Loucy (cell line): ENCODE data around the gene KIF3C.
"Not testable (repeated sequence)": the region's sequence is repeated elsewhere in the genome, so short reads cannot be mapped to it uniquely, and the experiment has no call there.

Experiments
- H2AFZ ChIP-seq: fragments of 200-600 bp; sonication (generic); 2 replicates; pipeline ENCODE4 v1.6.0; 2016; ENCODE audit warnings: antibody characterized with exemption, mild to moderate bottlenecking, low read length, moderate library complexity
- H3F3A ChIP-seq: fragments of 200-600 bp; 2 replicates; pipeline ENCODE4 v1.6.0; 2016; ENCODE audit warnings: antibody characterized with exemption, low read depth, mild to moderate bottlenecking
- H3K27me3 ChIP-seq: fragments of 200-600 bp; sonication (generic); 2 replicates; pipeline ENCODE4 v1.6.1; 2014; ENCODE audit warnings: low read length, mild to moderate bottlenecking; ENCODE audit not compliant: insufficient read depth, poor library complexity, severe bottlenecking
- H3K36me3 ChIP-seq: fragments of 200-600 bp; sonication (generic); 2 replicates; pipeline ENCODE4 v1.6.1; 2016; ENCODE audit warnings: low read length; ENCODE audit not compliant: insufficient read depth
- H3K4me1 ChIP-seq: fragments of 200-600 bp; sonication (generic); 2 replicates; pipeline ENCODE4 v1.5.1; 2014; ENCODE audit warnings: low read length, mild to moderate bottlenecking; ENCODE audit not compliant: insufficient read depth, poor library complexity, severe bottlenecking
- H3K4me2 ChIP-seq: fragments of 200-600 bp; sonication (generic); 2 replicates; pipeline ENCODE4 v1.6.0; 2014; ENCODE audit warnings: antibody characterized with exemption, low read length, low read depth, mild to moderate bottlenecking; ENCODE audit not compliant: poor library complexity, severe bottlenecking
- H3K4me3 ChIP-seq: fragments of 200-600 bp; sonication (generic); 2 replicates; pipeline ENCODE4 v1.5.1; 2014; ENCODE audit warnings: low read length, mild to moderate bottlenecking, mixed read lengths; ENCODE audit not compliant: poor library complexity, severe bottlenecking
- H3K79me2 ChIP-seq: fragments of 200-600 bp; sonication (generic); 2 replicates; pipeline ENCODE4 v1.6.1; 2014; ENCODE audit warnings: low read length; ENCODE audit not compliant: insufficient read depth
- H3K9ac ChIP-seq: fragments of 200-600 bp; sonication (generic); 2 replicates; pipeline ENCODE4 v1.6.0; 2014; ENCODE audit warnings: mild to moderate bottlenecking, low read depth, low read length, moderate library complexity; ENCODE audit not compliant: poor library complexity, severe bottlenecking
- H3K9me2 ChIP-seq: fragments of 200-600 bp; sonication (generic); replicated peaks from 2 replicates; pipeline ENCODE4 v1.6.1; 2016; ENCODE audit warnings: low read depth, low read length, mixed read lengths
- H3K9me3 ChIP-seq: fragments of 200-600 bp; sonication (generic); 2 replicates; pipeline ENCODE4 v1.6.1; 2014; ENCODE audit warnings: mild to moderate bottlenecking, antibody characterized with exemption, low read length, low read depth; ENCODE audit not compliant: insufficient read depth
- H4K20me1 ChIP-seq: fragments of 200-600 bp; sonication (generic); 2 replicates; pipeline ENCODE4 v1.6.0; 2014; ENCODE audit warnings: antibody characterized with exemption, low read length, mild to moderate bottlenecking; ENCODE audit not compliant: insufficient read depth, poor library complexity, severe bottlenecking
- EZH2phosphoT487 ChIP-seq: fragments of 200-600 bp; IDR thresholded peaks from 2 replicates; pipeline ENCODE4 v1.6.1; 2018; ENCODE audit warnings: antibody characterized with exemption, mild to moderate bottlenecking, moderate library complexity, borderline replicate concordance
- TF ChIP-seq, protein P1 (sequence below): fragments of 200-600 bp; sonication (generic); conservative IDR thresholded peaks from 2 replicates; pipeline ENCODE4 v1.5.1; 2014; ENCODE audit warnings: mild to moderate bottlenecking, antibody characterized with exemption, low read length

KIF3C gene

DNA sequence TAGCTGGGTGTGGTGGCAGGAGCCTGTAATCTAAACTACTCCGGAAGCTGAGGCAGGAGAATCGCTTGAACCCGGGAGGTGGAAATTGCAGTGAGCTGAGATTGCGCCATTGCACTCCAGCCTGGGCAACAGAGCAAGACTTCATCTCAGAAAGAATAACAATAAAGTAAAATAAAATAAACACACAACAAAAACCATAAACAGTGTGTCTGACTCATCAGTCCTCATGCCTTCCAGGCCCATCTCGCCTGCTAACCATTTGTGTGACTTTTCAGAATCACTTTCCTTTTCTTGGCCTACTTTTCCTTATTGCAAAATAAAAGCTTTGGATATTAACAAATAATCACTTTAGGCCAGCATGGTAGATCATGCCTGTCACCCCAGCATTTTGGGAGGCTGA, 62.0 kb downstream of the KIF3C start:
- no peaks in the 10 kb centered on the region for H3K9me3 ChIP-seq
- H3K79me2 ChIP-seq = no peaks in the 10 kb centered on the region
- H3K36me3 ChIP-seq = no peaks in the 10 kb centered on the region
- H3K4me3 ChIP-seq = no peak overlapping the region
- H2AFZ ChIP-seq = no peak overlapping the region
- no peaks in the 10 kb centered on the region for H3K27me3 ChIP-seq
- H3F3A ChIP-seq = peaks cover 3% of the 10 kb centered on the region; the same call in 1 of the 2 replicates
- no peaks in the 10 kb centered on the region for H4K20me1 ChIP-seq
- no peak overlapping the region for H3K4me2 ChIP-seq
- H3K9me2 ChIP-seq = no peaks in the 10 kb centered on the region
- TF ChIP-seq EZH2phosphoT487 = no peak
- H3K9ac ChIP-seq = no peak overlapping the region
- H3K4me1 ChIP-seq = peaks cover 6% of the 10 kb centered on the region

DNA sequence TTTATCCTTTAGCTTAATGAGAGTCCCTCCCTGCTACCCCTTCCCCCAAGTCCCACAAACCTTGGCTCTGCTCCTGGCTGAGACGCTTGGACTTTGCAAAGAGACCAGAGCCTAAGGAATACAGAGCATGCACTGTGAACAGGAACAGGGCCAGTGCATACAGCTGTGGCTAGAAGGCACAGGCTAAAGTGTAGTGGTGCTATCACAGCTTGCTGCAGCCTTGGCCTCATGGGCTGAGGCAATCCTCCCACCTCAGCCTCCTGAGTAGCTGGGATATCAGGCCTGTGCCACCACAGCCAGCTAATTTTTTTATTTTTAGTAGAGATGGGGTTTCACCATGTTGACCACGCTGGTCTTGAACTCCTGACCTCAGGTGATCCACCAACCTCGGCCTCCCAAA, 64.5 kb downstream of the KIF3C start:
- no peak overlapping the region for H3K4me2 ChIP-seq
- no peak overlapping the region for H3K9ac ChIP-seq
- no peaks in the 10 kb centered on the region for H3K9me3 ChIP-seq
- no peaks in the 10 kb centered on the region for H4K20me1 ChIP-seq
- no peaks in the 10 kb centered on the region for H3K27me3 ChIP-seq
- TF ChIP-seq, protein P1, sequence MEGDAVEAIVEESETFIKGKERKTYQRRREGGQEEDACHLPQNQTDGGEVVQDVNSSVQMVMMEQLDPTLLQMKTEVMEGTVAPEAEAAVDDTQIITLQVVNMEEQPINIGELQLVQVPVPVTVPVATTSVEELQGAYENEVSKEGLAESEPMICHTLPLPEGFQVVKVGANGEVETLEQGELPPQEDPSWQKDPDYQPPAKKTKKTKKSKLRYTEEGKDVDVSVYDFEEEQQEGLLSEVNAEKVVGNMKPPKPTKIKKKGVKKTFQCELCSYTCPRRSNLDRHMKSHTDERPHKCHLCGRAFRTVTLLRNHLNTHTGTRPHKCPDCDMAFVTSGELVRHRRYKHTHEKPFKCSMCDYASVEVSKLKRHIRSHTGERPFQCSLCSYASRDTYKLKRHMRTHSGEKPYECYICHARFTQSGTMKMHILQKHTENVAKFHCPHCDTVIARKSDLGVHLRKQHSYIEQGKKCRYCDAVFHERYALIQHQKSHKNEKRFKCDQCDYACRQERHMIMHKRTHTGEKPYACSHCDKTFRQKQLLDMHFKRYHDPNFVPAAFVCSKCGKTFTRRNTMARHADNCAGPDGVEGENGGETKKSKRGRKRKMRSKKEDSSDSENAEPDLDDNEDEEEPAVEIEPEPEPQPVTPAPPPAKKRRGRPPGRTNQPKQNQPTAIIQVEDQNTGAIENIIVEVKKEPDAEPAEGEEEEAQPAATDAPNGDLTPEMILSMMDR = no peak
- H3K4me1 ChIP-seq = peaks cover 15% of the 10 kb centered on the region
- H3K79me2 ChIP-seq = no peaks in the 10 kb centered on the region
- H2AFZ ChIP-seq = no peak overlapping the region
- peaks cover 3% of the 10 kb centered on the region; the same call in 1 of the 2 replicates for H3F3A ChIP-seq
- H3K4me3 ChIP-seq = no peak overlapping the region
- H3K36me3 ChIP-seq = no peaks in the 10 kb centered on the region
- no peaks in the 10 kb centered on the region for H3K9me2 ChIP-seq

DNA sequence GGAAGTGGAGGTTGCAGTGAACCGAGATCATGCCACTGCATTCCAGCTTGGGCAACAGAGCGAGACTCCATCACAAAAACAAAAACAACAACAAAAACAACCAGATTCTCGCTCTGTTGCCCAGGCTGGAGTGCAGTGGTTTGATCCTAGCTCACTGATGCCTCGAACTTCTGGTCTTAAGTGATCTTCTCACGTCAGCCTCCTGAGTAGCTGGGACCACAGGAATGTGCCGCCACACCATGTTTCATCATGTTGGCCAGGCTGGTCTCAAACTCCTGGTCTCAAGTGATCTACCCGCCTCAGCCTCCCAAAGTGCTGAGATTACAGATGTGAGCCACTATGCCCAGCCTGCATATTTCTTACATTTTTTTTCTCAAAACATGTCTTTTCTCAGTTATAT, 64.9 kb downstream of the KIF3C start:
- H4K20me1 ChIP-seq = not testable (repeated sequence)

DNA sequence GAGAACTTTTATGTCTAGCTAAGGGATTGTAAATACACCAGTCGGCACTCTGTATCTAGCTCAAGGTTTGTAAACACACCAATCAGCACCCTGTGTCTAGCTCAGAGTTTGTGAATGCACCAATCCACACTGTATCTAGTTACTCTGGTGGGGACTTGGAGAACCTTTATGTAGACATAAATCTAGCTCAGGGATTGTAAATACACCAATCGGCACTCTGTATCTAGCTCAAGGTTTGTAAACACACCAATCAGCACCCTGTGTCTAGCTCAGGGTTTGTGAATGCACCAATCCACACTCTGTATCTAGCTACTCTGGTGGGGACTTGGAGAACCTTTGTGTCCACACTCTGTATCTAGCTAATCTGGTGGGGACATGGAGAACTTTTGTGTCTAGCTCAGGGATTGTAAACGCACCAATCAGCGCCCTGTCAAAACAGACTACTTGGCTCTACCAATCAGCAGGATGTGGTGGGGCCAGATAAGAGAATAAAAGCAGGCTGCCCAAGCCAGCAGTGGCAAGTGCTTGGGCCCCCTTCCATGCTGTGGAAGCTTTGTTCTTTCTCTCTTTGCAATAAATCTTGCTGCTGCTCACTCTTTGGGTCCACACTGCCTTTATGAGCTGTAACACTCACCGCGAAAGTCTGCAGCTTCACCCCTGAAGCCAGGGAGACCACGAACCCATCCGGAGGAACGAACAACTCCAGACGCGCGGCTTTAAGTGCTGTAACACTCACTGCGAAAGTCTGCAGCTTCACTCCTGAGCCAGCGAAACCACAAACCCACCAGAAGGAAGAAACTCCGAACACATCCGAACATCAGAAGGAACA, 66.1 kb downstream of the KIF3C start:
- Histone ChIP-seq H3K4me3 (peak overlapping the region; percentile 63), H3K4me1 (peaks cover 18% of the 10 kb centered on the region), H3K4me2 (peak overlapping the region; percentile 73)
- H3K9me2 ChIP-seq, H3K27me3 ChIP-seq, H3F3A ChIP-seq, H3K9me3 ChIP-seq, H4K20me1 ChIP-seq, H3K36me3 ChIP-seq, H3K9ac ChIP-seq, H3K79me2 ChIP-seq, H2AFZ ChIP-seq: not testable (repeated sequence)

More for the DNA sequence above, 64.9 kb downstream of the KIF3C start:
- not testable (repeated sequence) for H3K4me2 ChIP-seq, H3F3A ChIP-seq, H2AFZ ChIP-seq, H3K9me2 ChIP-seq, H3K79me2 ChIP-seq, H3K27me3 ChIP-seq, H3K9ac ChIP-seq, H3K9me3 ChIP-seq, H3K36me3 ChIP-seq, H3K4me3 ChIP-seq
- H3K4me1 ChIP-seq = peaks cover 18% of the 10 kb centered on the region

DNA sequence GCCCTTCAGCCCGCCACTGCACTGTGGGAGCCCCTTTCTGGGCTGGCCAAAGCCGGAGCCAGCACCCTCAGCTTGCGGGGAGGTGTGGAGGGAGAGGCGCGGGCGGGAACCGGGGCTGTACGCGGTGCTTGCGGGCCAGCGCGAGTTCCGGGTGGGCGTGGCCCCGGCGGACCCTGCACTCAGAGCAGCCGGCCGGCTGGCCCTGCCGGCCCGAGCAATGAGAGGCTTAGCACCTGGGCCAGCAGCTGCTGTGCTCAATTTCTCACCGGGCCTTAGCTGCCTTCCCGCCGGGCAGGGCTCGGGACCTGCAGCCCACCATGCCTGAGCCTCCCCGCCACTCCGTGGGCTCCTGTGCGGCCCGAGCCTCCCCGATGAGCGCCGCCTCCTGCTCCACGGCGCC, 66.9 kb downstream of the KIF3C start:
- not testable (repeated sequence) for H3K36me3 ChIP-seq, H3F3A ChIP-seq, H2AFZ ChIP-seq, H3K9me3 ChIP-seq, H3K9me2 ChIP-seq, H3K79me2 ChIP-seq, H3K9ac ChIP-seq, H4K20me1 ChIP-seq, H3K27me3 ChIP-seq
- Histone ChIP-seq H3K4me1 (peaks cover 18% of the 10 kb centered on the region), H3K4me3 (peak overlapping the region; percentile 21), H3K4me2 (peak overlapping the region; percentile 34)

DNA sequence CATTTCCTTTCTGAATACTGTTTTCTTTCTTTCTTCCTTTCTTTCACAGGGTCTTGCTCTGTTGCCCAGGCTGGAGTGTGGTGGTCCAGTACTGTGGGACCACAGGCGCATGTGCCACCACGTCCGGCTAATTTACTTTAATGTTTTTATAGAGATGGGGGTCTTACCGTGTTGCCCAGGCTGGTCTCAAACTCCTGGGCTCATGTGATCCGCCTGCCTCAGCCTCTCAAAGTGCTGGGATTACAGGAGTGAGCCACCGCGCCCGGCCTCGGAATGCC, 68.7 kb downstream of the KIF3C start:
- H3K4me3 ChIP-seq, H3K9me3 ChIP-seq, H3K27me3 ChIP-seq, H3K4me2 ChIP-seq, H3F3A ChIP-seq, H3K36me3 ChIP-seq, H3K9me2 ChIP-seq, H3K79me2 ChIP-seq, H4K20me1 ChIP-seq, H3K9ac ChIP-seq: not testable (repeated sequence)
- peaks cover 18% of the 10 kb centered on the region for H3K4me1 ChIP-seq
- H2AFZ ChIP-seq = peak overlapping the region; percentile 80; the same call in 1 of the 2 replicates
